GM21381 (cell line): ENCODE results near the gene SASS6.

ENCODE experiments used
- ATAC-seq: cut with Tn5 transposase; IDR thresholded peaks from one replicate; pipeline ENCODE4 v1.9.1; 2021; ENCODE audit warnings: mild to moderate bottlenecking, moderate library complexity; ENCODE audit not compliant: unreplicated experiment

Gene SASS6

GRCh38 chr1:100109554-100110066 is 23.1 kb downstream of the SASS6 start:
- no peak for ATAC-seq

- ATAC-seq = no peak
Measured at GRCh38 chr1:100107696-100108095, 25.0 kb downstream of the SASS6 start.

GRCh38 chr1:100101564-100101963 is 31.2 kb downstream of the SASS6 start:
- no peak for ATAC-seq

GRCh38 chr1:100100202-100100601 is 32.5 kb downstream of the SASS6 start:
- ATAC-seq = no peak

- no peak for ATAC-seq
Measured at GRCh38 chr1:100090471-100090870, 42.3 kb downstream of the SASS6 start.

- ATAC-seq = no peak
Measured at GRCh38 chr1:100089082-100089481, 43.6 kb downstream of the SASS6 start.

- ATAC-seq = no peak
Measured at GRCh38 chr1:100087396-100087795, 45.3 kb downstream of the SASS6 start.

GRCh38 chr1:100080331-100080730 is 52.4 kb downstream of the SASS6 start:
- ATAC-seq = no peak

GRCh38 chr1:100077531-100077930 is 55.2 kb downstream of the SASS6 start:
- ATAC-seq = peak; percentile 46

GRCh38 chr1:100076744-100077143 is 56.0 kb downstream of the SASS6 start:
- ATAC-seq = peak; percentile 64

GRCh38 chr1:100076319-100076718 is 56.4 kb downstream of the SASS6 start:
- ATAC-seq = no peak

GRCh38 chr1:100075773-100076172 is 57.0 kb downstream of the SASS6 start:
- peak; percentile 53 for ATAC-seq

GRCh38 chr1:100074604-100075395 is 57.9 kb downstream of the SASS6 start:
- no peak for ATAC-seq

GRCh38 chr1:100073531-100073930 is 59.2 kb downstream of the SASS6 start:
- ATAC-seq = no peak

GRCh38 chr1:100070201-100070939 is 62.4 kb downstream of the SASS6 start:
- ATAC-seq = no peak

- no peak for ATAC-seq
Measured at GRCh38 chr1:100065969-100066227, 66.8 kb downstream of the SASS6 start.

- ATAC-seq = no peak
Measured at GRCh38 chr1:100065183-100065968, 67.4 kb downstream of the SASS6 start.

GRCh38 chr1:100061681-100062080 is 71.0 kb downstream of the SASS6 start:
- no peak for ATAC-seq

GRCh38 chr1:100053727-100054126 is 79.0 kb downstream of the SASS6 start:
- no peak for ATAC-seq

- no peak for ATAC-seq
Measured at GRCh38 chr1:100053119-100053518, 79.6 kb downstream of the SASS6 start.

- ATAC-seq = no peak
Measured at GRCh38 chr1:100051893-100052292, 80.8 kb downstream of the SASS6 start.

- ATAC-seq = no peak
Measured at GRCh38 chr1:100051401-100051800, 81.3 kb downstream of the SASS6 start.
